HTERT RPE-1 (cell line): Measurements from ENCODE around the gene CSNK1D.

Experiments
- in situ Hi-C: fragments of 300-500 bp; cut with MboI; formaldehyde crosslinking; loops from 4 replicates; pipeline ENCODE4 v1.14.3; 2020; ENCODE audit warnings: low sequenced_read_pairs

Gene CSNK1D

GRCh38 chr17:82253179-82253544 lies 20.3 kb downstream of the CSNK1D start:
- in situ Hi-C loops: no loop called here

GRCh38 chr17:82252511-82253178 lies 20.9 kb downstream of the CSNK1D start:
- in situ Hi-C loops: no loop called here

DNA sequence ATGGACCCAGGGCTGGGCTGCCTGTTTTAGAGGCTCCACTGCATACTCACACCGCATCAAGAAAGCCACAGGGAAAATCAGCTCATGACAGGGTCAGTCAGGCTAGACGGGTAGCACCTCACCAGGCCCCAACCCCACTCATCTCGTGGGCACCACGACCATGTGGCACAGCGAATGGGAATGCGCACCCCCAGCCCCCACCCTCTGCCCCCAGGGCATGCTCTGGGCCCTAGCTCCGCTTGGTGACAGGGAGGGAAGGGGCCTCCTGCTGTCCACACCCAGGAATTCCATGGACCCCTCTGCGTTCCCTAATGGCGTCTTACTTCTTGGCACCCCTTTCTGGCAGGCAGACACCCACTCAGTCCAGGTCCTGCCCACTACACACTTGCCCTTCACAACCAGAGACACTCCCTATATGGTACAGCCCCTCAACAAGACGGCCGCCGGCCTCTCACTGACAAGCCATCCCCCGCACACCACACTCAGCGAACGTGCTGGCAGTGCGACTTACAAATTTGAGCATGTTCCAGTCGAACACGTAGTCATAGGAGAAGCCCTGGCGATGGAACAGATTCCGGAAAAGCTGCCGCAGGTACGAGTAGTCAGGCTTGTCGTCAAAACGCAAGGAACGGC lies 22.5 kb downstream of the CSNK1D start:
- in situ Hi-C loops: no loop called here

GRCh38 chr17:82249896-82250581 lies 23.5 kb downstream of the CSNK1D start:
- in situ Hi-C loops: no loop called here

DNA sequence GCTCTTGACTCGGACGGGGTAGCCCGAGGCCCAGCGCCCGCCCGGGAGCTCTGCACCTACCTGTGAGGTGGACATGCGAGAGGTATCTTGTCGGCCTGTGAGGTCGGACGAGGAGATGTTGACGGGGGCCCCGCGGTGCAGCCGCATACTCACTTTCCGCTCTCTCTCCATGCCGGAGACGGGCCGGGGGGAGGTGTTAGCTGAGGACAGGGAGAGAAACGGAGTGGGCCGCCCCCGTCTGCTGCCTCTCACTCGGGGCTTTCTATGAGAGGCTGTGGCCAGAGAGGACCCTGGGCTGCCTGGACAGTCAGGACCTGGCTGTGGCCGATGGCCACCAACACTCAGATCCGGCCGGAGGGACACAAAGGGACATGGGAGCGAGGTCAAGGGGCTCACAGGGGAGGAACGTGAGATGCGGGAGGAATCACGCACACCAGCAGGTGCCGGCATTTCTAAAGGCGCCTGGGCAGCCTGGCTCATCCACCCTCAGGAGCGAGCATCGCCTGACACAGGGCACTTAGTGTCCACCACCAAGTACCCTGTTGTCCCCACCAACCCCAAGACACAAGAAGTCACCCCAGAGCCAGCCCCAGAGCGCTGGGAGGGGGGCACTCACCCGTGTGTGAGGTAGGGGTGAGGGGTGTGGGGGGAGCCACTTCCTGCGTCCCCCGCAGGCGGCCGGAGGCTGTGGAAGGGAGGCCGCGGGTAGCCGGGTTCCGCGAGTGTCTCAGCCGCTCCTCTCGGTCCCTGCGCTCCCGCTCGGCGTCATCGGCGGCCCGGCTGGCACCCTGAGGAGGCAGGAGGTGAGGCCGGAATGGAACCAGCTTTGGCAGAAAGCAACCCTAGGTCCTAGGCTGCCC lies 24.5 kb downstream of the CSNK1D start:
- in situ Hi-C loops: no loop called here

- in situ Hi-C loops: no loop called here
These were observed 25.4 kb downstream of the CSNK1D start for GRCh38 chr17:82247856-82248671.

DNA sequence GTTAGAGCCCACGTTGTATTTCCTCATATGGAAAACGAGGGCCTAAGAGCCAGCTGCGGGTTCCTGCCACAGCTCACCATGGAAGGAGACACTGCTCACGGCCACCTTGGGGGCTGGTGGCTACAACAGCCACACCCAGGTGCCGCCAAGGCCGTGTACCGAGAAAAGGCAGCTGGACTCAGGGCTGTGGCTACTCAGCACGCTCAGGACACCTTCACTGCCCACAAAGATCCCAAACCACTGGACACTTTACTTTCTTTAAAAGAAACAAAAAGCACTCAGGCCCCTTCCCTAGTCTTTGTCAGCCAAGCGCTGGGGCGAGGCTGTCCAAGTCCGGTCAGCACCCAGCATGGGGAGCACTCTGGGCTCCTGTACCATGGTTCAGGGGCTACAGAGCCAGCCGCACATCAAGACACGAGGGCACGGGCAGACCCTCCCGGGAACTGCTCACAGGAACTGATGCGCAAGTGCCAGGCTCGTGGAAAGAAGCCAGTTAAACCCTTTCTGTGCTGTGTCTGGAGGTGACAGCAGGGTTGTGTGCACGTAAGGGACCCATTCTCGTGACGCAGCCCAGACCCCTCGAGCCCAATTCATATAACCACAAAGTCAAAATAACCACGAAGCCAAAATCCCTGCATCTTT lies 26.2 kb downstream of the CSNK1D start:
- in situ Hi-C loops: no loop called here

DNA sequence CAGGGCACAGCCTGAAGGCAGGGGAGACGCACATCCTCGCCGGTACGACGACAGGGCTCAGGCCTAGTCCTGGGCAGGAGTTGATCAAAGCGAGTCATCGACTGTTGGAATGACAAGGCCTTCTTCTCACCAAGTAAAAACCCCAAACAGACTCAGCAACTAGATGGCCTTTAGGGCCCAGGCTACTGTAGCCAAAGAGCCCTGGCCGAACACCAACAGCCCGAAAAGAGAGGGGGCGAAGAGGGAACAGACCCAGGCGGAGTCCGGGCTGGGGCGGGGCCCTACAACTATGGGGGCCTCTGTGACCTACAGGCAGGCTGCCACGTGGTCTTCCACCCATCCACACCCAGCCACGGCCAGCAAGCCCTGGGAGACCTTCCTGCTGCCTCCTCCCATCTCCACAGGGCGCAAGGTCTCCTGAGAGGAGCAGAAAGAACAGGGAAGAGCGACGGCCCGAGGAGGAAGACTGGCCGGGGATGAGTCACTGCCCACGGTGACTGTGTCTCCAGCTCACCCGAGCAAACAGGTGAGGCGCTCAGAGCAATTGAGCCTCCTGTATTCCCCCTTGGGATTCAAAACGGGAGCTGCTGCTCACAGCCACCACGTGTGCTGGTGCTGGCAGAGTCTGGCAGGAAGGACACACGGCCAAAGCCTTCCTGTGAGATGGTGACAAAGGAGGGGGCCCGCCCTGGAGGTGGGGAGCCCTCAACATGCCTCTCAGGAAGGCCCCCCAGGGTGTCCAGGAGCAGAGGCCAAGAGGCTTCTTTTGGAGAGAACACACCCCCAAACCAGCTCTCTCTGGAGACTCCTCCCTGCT lies 26.9 kb downstream of the CSNK1D start:
- in situ Hi-C loops: no loop called here

- in situ Hi-C loops: no loop called here
These were observed 27.5 kb downstream of the CSNK1D start for GRCh38 chr17:82246040-82246364.

DNA sequence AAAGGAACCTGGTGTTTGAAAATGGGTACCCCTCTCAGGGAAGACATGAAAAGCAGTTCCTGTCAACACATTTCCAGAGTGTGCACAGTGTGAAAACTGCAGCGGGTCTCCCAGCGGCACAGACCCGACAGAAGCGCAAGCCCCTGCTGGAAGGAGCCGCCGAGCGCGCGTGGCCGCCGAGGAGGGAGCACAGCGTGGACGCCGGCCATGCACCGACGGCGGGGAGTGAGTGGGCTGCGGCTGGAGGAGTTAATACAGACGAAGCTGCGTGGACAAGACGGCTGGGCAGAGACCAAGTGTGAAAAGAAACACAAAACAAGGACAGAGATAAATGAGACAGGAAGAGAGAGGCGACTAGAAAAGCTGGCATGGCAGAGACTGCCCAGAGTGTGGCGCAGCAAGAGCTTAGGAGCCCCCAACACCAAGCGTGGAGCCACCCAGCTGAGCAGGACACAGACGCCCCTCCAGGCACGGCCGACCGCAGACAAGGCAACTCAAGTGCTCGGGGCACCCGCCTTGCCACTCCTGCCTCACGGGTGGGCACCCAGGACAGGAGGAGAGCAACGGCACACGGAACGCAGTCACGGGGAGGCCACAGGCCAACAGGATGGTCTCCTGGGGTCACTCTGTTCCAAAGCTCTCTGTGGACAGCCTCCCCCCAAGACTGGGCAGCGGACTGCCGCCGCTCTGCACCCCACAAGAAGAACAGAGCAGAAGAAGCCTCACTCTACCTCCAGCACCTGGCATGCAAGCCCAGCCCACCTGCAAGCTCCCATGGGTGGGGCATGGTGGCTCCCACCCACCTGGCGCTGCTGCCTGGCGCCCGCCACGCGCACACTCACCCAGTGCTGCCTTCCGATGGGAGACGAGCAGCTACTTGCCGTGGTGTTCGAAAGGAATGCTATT lies 28.1 kb downstream of the CSNK1D start:
- in situ Hi-C loops: no loop called here

DNA sequence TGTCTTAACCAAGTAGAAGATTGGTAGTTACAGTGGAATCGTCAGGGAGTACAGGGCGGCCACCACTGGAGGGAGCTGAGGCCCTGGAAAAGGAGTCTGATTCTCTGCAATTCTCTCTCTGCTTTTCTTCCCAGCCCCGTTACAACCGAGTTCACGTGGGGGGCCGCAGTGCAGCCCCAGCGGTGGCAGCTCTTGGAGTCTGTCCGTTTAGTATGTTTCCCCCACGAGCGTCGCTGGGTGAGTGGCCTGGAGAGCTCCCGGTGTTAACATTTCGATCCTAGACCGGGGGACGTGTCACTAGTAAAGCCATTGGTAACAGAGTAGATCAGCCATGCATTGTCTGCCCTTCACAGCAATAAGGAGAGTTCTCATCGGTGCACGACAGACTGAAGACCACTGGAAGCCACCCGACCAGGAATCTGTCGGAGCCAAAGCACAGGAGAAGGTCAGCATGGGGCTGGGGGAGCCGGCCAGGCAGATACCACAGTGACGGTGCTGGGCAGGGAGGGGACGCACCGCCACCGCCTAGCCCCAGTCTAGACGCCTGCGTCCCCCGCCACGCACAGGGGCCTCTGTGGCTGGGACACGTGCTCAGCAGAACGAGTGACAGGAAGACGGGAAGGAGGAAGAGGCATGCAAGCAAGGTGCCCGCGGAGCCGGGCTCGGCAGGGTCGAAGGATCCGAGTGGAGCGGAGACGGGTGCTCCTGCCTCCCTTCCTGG lies 28.9 kb downstream of the CSNK1D start:
- in situ Hi-C loops: no loop called here

DNA sequence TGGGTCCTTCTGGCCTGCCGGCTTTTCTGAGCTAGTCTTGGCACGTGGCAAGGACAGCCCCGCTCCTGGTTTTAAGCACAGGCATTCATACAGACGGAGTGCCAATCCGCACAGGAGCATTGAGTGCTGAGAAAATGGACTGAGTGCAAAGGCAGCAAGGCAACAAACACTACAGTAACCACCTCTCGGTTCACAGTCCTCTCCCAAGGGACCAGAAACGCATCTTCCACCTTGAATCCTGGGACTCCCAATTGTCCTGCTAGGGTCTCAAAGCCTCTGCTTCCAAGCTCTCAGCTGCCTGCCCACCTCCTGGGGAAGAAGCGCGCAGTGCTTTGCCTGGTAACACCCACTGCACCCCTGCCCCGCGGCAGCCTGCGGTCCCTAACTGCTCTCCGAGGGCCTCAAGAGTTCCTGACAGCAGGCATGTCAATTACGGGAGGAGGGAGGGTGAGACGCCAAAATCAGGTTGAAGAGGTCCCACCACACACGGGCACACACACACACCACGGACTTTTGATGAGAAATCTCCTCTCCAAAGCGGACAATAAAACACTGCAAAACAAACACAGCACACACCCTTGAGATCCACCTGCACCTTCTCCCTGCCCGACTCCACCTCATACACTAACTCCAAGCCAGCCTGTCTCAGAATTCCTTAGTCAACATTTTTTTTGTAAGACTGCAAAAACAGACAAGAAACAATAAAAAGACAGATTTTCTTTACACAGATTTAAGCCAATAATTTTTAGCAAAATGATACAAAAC lies 29.7 kb downstream of the CSNK1D start:
- in situ Hi-C loops: no loop called here

GRCh38 chr17:82242977-82243647 lies 30.4 kb downstream of the CSNK1D start:
- in situ Hi-C loops: no loop called here

GRCh38 chr17:82242698-82242976 lies 30.9 kb downstream of the CSNK1D start:
- in situ Hi-C loops: no loop called here

- in situ Hi-C loops: no loop called here
These were observed 31.4 kb downstream of the CSNK1D start for GRCh38 chr17:82241926-82242697.
